ENCODE measurements around the gene P2RX1.

Gene P2RX1

GRCh38 chr17:3940965-3941698 is 24.9 kb upstream of the P2RX1 start:
- no peak for DNase-seq
- Histone ChIP-seq H3K27ac (no peak overlapping the region), H3K4me3 (ENCODE audit: low read depth, low read length) (no peak overlapping the region), H3K36me3 (no peaks in the 10 kb centered on the region), H3K27me3 (ENCODE audit: insufficient read depth, low read depth, severe bottlenecking) (no peaks in the 10 kb centered on the region), H3K9me3 (ENCODE audit: severe bottlenecking) (peaks cover 6% of the 10 kb centered on the region)
- TF ChIP-seq CTCF (IDR thresholded peaks at IDR 0.05; ENCODE audit: low read depth, low read length), result no peak

- no peak for DNase-seq
- no peaks in the 10 kb centered on the region for H3K27me3 ChIP-seq (ENCODE audit: insufficient read depth, low read depth, severe bottlenecking)
- no peak for TF ChIP-seq CTCF (IDR thresholded peaks at IDR 0.05; ENCODE audit: low read depth, low read length)
- no peaks in the 10 kb centered on the region for H3K9me3 ChIP-seq (ENCODE audit: severe bottlenecking)
- H3K36me3 ChIP-seq, result no peaks in the 10 kb centered on the region
- H3K27ac ChIP-seq, result no peak overlapping the region
- no peak overlapping the region for H3K4me3 ChIP-seq (ENCODE audit: low read depth, low read length)
These were observed 21.1 kb upstream of the P2RX1 start for GRCh38 chr17:3937359-3937758.

GRCh38 chr17:3935825-3936355 is 19.6 kb upstream of the P2RX1 start:
- no peak for TF ChIP-seq CTCF (IDR thresholded peaks at IDR 0.05; ENCODE audit: low read depth, low read length)
- Histone ChIP-seq H3K9me3 (ENCODE audit: severe bottlenecking) (no peaks in the 10 kb centered on the region), H3K36me3 (no peaks in the 10 kb centered on the region), H3K4me3 (ENCODE audit: low read depth, low read length) (no peak overlapping the region), H3K27me3 (ENCODE audit: insufficient read depth, low read depth, severe bottlenecking) (no peaks in the 10 kb centered on the region), H3K27ac (no peak overlapping the region)
- DNase-seq, result no peak

- no peak overlapping the region for H3K4me3 ChIP-seq (ENCODE audit: low read depth, low read length)
- peak; percentile 86 for DNase-seq
- no peaks in the 10 kb centered on the region for H3K9me3 ChIP-seq (ENCODE audit: severe bottlenecking)
- peak; percentile 94 for TF ChIP-seq CTCF (IDR thresholded peaks at IDR 0.05; ENCODE audit: low read depth, low read length)
- no peaks in the 10 kb centered on the region for H3K27me3 ChIP-seq (ENCODE audit: insufficient read depth, low read depth, severe bottlenecking)
- no peaks in the 10 kb centered on the region for H3K36me3 ChIP-seq
- no peak overlapping the region for H3K27ac ChIP-seq
These were observed 18.9 kb upstream of the P2RX1 start for GRCh38 chr17:3935140-3935542.

- TF ChIP-seq CTCF (IDR thresholded peaks at IDR 0.05; ENCODE audit: low read depth, low read length), result no peak
- Histone ChIP-seq H3K36me3 (no peaks in the 10 kb centered on the region), H3K9me3 (ENCODE audit: severe bottlenecking) (no peaks in the 10 kb centered on the region), H3K27ac (no peak overlapping the region), H3K27me3 (ENCODE audit: insufficient read depth, low read depth, severe bottlenecking) (no peaks in the 10 kb centered on the region), H3K4me3 (ENCODE audit: low read depth, low read length) (no peak overlapping the region)
- DNase-seq, result no peak
These were observed 13.5 kb upstream of the P2RX1 start for GRCh38 chr17:3929764-3930163.

- no peak for TF ChIP-seq CTCF (IDR thresholded peaks at IDR 0.05; ENCODE audit: low read depth, low read length)
- H3K4me3 ChIP-seq (ENCODE audit: low read depth, low read length), result no peak overlapping the region
- no peak for DNase-seq
- no peaks in the 10 kb centered on the region for H3K27me3 ChIP-seq (ENCODE audit: insufficient read depth, low read depth, severe bottlenecking)
- H3K27ac ChIP-seq, result no peak overlapping the region
- no peaks in the 10 kb centered on the region for H3K9me3 ChIP-seq (ENCODE audit: severe bottlenecking)
- no peaks in the 10 kb centered on the region for H3K36me3 ChIP-seq
These were observed 12.9 kb upstream of the P2RX1 start for GRCh38 chr17:3929181-3929580.
